GM18873 (cell line): ENCODE data around the gene FARP1.

Experiments used
- ATAC-seq: cut with Tn5 transposase; IDR thresholded peaks from one replicate; pipeline ENCODE4 v1.9.1; 2021; ENCODE audit warnings: mild to moderate bottlenecking, moderate library complexity, moderate number of reproducible peaks; ENCODE audit not compliant: unreplicated experiment, low FRiP score

Gene FARP1

GRCh38 chr13:98468929-98469328, 326.0 kb downstream of the FARP1 start:
- ATAC-seq, result no peak

DNA sequence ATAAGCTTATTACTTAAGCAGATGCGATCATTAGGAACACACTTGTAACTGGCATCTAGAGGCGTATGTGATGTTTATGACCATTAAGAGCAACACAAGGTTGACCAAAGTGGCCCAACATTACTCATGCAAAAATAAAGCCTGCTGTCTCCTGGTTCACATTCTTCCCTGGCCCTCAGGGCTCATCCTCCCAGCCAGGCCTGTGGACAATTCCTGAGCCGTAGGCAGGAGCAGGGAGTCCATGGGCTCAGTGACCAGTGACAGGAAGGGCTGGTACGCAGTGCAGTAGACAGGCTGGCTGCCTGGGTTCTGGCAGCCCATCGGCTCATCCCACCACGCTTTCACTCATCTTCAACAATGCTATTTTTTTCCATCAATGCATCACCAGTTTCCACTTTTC, 328.0 kb downstream of the FARP1 start:
- ATAC-seq, result no peak

DNA sequence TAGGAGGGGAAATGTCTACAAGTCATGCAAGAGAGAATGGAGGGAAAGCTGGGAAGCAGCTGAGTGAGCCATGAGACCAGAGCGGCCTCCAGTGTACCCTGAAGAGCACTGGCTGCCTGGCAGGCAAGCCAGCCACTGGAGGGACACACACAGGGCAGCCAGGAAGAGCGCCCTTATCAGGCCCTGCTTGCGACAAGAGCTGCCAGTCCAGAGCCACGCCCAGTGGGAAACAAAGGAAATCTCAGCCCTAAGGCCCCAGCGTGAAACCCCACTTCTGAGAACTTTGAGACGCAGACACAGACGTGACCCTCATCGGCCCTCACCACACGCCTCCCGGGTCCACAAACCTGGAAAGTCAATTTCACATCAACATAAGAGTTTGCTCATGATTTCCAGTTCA, 329.0 kb downstream of the FARP1 start:
- no peak for ATAC-seq

DNA sequence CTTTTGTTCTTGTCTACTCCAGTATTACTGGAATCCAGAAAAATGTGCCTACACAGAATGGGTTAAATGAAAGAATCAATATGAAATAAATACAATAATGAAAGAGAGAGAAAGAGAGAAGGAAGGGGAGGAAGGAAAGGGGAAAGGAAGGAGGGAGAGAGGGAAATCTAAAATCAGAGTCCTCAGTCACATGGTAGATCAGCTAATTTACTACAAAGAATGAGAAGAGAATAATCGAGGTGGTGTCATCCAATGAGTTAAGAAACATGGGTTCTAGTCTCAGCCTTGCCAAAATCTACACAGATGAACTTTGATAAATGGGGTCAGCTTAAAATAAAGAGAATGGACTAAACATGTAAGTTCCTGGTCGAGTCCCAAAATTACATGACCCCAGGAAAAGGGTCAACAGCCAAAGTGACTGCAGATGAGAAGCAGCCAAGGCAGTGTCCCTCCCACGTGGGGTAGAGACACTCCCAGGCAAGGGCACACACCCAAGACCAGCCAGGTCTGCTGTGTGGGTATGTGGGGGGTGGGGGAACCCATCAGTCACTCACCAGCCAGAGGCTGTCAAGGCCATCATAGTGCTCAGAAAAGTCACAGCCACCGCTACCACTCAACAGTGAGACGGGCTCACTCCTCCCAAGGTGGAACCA, 330.4 kb downstream of the FARP1 start:
- ATAC-seq, result no peak

DNA sequence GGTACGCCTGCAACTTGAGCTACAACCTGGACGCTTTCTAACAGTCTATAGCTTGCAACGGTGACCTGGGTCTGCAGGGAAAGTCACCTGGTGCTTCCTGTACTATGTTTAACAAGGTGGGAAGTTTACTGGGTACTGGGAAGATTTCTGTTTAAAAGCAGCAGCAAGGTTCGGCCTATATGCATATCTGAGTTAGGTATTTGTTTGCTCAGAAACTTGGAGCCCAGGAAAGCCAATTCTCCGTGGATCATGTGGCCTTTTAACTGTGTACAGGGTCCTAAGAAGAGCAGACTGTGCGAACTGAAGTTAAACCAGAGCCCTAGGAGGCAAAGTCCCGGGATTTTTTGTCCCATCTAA, 330.9 kb downstream of the FARP1 start:
- ATAC-seq, result no peak

GRCh38 chr13:98474292-98474691, 331.4 kb downstream of the FARP1 start:
- no peak for ATAC-seq

DNA sequence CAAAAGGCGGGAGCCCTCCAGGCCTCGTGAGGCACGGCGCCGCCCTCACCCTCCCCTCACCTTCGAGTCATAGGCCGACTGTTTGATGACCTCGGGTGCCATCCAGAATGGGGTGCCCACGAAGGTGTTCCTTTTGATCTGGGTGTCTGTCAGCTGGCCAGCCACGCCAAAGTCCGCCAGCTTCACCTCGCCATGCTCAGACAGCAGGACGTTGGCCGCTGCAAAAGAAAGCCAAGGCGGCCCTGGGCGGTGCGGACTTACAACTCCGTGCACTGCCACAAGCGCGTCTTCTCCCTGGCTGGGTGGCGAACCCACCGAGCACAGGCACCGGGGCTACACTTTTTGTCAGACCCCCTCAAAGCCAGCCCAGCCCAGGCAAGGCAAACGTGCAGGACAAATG, 331.9 kb downstream of the FARP1 start:
- no peak for ATAC-seq

DNA sequence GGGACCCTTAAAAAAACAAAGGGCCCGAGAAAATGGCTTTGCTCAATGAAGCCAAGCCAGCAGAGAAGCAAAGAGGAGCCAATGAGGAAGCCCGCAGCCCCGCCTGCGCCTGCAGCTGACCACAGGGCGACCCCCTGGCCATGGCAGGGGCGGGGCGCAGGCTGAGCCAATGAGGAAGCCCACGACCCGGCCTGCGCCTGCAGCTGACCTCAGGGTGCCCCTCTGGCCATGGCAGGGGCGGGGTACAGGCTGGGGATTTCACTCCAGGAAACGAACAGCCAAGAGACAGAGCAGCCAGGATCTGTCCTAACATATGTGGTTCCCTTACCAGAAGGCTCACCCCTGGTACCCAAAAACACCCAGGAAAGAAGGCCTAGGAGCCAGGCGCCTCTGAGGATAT, 332.6 kb downstream of the FARP1 start:
- no peak for ATAC-seq

DNA sequence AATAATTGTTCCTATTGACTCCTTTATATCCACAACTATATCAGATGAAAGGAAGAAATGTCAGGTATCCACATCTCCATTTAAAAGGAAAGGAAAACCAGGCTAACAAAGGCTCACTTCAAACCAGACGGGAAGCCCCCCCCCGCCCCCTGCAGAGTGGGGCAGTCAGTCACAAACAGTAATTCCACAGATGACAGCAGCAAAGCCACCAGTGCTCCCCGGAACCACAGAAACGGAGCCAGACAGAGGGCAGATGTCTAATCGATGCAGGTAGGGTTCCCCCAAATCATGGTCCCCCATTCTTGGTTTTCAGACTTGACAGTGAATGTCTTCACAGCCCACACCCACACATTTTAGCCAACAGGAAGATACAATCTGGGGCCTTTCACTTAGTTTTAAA, 333.2 kb downstream of the FARP1 start:
- peak; percentile 4 for ATAC-seq

GRCh38 chr13:98476538-98476966, 333.7 kb downstream of the FARP1 start:
- ATAC-seq, result peak; percentile 87

- ATAC-seq, result peak; percentile 49
Observed at GRCh38 chr13:98478189-98479129, 335.6 kb downstream of the FARP1 start.

DNA sequence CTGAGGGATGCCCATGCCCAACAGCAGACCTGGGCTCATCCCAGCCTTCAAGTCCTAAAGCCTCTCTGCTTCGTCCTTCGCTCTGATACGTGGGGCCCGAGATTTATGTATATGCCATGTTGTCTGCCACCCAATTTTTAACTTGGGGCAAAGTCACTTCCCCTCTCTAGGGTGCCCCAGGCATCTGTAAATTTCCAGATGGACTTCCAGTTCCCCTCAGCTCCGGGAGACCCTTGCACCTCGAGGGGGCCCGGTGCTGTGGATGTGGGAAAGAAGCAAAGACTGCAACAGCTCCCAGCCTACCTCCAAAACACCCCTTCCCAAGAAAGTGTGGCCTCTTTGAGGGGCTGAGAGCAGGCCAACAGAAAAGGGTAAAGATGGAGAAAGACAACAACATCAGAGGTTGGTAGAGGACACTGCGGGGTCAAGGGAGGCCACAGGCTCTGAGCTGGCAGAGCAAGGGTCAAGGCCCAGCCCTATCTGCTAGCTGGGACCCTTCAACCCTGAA, 336.7 kb downstream of the FARP1 start:
- no peak for ATAC-seq

DNA sequence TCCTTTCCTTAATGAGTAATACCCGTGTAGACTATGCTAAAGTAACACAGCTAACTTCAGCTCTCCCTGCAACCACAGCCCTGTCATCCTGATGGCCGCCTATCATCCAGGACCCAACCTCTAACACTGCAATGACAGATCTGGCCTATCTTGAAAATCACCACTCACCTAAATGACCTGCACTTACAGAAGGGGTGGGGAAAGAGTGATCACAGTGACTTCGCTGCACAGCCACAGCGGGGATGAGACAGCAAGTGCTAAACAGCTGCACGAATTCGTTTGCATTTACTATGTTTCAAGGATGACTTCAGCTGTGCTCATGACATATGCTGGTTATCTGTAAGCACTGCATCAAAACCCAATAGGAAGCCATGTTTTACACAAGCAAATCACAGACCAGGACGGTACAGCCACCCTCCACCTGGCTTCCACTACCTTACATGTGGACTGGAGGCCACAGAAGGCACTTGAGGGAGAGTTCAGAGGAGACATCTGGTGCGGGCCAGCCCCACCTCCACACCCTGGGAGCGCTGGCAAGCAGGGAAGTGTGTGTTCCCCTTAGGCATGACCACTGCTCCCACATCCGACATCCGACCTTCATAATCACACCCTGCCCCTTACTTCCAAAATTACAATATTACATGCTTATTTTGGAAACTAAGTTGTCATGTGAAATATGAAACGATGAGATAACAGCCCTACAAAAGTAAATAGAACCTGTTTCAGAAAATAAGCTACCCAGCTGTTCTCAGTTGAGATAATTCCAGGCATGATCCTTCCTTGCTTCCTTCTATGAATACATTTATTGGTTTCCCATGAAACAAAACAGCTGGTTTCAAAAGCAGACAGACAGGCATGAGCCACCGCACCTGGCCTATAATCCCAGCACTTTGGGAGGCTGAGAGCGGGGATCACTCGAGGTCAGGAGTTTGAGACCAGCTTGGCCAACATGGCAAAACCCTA, 338.3 kb downstream of the FARP1 start:
- ATAC-seq, result peak; percentile 41

DNA sequence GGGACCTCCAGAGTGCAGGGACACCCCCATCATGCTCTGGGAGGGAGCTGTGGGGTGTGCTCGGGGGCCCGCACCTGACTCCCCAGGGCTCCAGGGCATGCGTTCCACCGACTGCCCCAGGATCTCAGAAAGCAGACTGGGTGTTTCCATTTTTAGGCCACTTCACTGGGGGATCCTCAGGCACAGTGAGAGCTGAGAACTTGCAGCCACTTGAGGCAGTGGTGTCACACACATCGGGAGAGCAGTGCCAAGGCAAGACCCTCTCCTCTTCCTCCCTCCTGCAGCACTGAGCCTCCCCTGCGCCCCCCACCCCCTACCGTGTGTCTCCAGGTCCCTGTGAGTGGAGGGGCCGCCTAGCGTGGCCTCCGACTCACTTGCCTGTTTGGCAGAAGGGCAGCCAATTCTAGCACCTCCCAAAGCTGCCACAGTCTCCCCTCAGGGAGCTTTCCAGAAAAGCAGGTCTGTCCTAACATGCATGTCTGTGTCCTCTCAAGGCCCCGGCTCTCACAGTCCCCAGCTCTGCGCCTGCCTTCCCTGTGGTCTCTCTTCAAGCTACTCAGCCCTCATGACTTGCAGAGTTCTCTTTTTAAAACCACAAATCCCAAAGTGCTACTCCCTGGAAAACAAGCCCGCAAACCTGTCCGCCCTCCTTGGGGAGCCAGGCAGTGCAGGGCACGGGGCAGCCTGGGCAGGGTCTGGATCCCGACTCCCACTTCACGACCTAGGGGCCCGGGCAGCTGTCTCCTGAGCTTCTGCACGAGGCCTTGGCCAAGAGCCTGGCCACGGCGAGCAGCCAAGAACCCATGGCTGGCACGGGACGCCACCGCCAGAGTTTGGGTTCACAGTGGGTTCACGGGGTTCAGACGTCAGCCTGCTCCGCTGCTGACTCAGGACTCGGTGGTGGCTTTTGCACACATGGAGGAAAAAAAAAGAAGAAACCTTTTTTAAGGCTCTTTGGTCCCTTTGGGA, 339.9 kb downstream of the FARP1 start:
- no peak for ATAC-seq

DNA sequence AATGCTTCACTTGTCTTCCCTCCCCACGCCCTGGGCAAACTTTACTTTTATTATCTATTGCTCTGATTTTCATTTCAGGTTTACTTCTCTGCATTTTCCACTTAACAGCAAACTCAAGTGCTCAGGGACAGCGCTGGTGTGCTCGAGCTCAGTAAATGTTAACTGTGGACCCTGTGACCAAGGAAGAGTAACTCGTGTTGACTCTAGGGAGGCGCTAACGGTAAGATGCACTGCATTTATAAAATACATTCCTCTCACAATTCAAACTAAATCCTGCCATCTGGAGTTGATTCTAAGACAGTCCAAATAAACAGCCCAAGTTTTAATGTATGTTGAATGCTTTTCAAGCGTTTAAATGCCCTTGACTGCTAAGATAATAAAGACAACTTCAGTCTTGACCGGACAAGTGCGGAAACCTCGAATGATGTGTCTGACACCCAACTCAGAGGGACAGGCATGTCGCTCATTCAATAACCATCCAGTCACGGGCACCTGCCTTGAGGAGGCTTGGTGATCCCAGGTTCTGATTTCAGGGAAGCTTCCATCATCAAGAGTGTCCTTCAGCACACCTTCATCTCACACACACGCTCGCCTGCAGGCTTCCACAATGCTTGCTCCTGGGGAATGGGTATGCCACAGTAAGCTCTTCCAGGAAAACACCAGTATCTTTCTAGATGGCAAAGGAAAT, 340.9 kb downstream of the FARP1 start:
- ATAC-seq, result no peak

GRCh38 chr13:98484289-98485219, 341.7 kb downstream of the FARP1 start:
- no peak for ATAC-seq

DNA sequence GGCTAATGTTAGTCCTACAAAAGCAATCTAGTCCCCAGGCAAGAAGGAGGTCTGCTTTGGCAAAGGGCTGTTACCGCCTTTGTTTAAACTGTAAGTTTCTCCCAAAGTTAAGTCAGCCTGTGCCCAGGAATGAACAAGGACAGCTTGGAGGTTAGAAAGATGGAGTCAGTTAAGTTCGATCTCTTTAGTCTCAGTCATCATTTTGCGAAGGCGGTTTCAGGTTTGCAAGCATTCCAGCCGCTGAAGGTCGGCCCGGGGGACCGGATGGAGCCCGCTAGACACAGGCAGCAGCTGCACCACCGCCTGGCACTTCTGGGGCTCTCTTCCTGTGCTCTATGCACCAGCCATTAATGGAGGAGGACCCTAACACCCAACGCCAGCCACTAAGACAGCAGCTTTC, 342.7 kb downstream of the FARP1 start:
- ATAC-seq, result no peak

- no peak for ATAC-seq
Observed at GRCh38 chr13:98486412-98486811, 343.5 kb downstream of the FARP1 start.
